Suppressor macrophage treated with lipopolysaccharide for 4 hours (primary cell): ENCODE measurements around the gene UVRAG.
"Not testable (repeated sequence)": the region's sequence is repeated elsewhere in the genome, so short reads cannot be mapped to it uniquely, and the experiment has no call there.

ENCODE experiments used
- DNase-seq: peaks from one replicate; pipeline ENCODE4 v3.0.0-alpha.2; 2020

The UVRAG gene

DNA sequence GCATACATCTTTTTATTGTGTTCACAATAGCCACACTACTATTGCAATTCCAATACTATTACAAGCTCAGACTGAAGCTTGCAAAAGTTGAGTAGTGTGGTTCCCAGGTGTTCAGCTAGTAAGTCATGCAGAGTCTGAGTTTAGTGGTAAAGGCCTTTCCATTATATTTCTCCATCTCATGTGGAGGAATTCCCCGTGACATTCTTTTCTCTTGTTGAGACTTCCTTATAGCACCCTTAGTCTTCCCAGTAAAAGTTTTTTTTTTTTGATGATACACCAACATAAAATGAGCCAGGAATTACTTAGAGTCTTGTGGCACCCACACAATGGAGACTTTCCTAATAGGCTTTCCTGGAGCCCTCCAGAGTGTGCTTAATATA is 110.8 kb downstream of the UVRAG start:
- no peak for DNase-seq

DNA sequence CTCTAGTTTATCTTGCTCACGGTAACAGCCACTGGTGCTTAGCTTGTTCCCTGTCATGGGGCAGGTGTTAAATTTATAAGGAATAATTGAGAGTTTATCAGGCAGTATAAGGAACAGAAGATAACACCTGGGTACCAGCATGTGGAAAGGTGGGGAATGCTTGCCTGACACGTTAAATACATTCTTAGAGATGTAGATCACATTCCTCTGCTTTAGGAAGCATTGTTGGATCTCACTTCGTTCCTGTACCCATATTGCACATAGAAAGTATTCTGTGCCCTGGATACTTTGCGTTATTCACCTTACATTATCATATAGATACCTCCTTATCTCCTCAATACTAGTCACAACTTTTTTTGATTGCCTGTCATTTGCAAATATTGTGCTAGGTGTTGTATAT is 114.7 kb downstream of the UVRAG start:
- no peak for DNase-seq

- no peak for DNase-seq
Observed at GRCh38 chr11:75930534-75930933, 115.5 kb downstream of the UVRAG start.

DNA sequence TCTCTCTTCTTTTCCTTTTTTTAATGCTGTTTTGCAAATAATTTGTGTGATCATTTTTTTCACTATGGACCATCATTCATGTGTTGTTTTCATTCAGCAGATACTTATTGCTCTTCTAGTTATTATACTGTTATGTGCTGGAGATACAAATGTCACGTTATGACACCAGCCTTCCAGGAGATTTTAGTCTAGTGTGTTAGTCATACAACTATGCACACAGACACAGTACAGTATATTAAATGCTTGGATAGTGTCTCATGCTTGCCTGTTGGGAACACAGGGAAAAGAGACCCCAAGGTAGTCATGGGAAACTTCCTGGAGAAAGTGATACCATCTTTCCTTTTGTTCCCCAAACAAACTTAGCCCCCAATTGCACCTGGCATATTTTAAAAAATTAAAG is 116.1 kb downstream of the UVRAG start:
- no peak for DNase-seq

DNA sequence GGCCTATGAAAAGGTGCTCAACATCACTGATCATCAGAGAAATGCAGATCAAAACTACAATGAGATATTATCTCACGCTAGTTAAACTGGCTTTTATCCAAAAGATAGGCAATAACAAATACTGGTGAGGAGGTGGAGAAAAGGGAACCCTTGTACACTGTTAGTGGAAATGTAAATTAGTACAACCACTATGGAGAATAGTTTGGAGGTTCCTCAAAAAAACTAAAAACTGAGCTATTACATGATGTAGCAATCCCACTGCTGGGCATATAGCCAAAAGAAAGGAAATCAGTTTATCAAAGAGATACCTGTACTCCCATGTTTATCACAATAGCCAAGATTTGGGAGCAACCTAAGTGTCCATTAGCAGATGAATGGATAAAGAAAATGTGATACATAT is 118.7 kb downstream of the UVRAG start:
- DNase-seq = not testable (repeated sequence)

- DNase-seq = no peak
Observed at GRCh38 chr11:75934851-75935250, 119.8 kb downstream of the UVRAG start.

DNA sequence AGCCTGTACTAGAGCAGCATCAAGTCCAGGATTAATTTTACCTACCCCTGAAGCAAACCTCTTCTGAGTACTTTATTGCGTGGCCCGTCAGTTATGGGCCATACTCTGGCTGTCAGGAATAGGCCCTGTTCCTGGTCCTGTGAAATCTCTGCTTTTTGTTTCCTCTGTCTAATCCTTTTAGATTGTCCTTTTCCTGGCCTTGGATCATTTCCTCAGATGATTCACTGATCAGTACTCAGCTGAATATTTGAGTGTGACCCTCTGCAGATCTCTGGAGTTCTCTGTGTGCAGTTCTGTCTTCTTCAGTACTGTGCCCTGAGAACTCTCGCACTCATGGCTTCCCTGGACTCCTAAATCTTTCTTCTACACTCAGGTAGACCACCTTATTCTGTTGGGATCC is 123.5 kb downstream of the UVRAG start:
- DNase-seq = no peak

GRCh38 chr11:75939516-75939915 is 124.5 kb downstream of the UVRAG start:
- DNase-seq = no peak

- DNase-seq = peak; percentile 59
Observed at GRCh38 chr11:75939992-75940391, 125.0 kb downstream of the UVRAG start.

- peak; percentile 16 for DNase-seq
Observed at GRCh38 chr11:75940911-75941310, 125.9 kb downstream of the UVRAG start.

- DNase-seq = no peak
Observed at GRCh38 chr11:75944515-75944914, 129.5 kb downstream of the UVRAG start.

DNA sequence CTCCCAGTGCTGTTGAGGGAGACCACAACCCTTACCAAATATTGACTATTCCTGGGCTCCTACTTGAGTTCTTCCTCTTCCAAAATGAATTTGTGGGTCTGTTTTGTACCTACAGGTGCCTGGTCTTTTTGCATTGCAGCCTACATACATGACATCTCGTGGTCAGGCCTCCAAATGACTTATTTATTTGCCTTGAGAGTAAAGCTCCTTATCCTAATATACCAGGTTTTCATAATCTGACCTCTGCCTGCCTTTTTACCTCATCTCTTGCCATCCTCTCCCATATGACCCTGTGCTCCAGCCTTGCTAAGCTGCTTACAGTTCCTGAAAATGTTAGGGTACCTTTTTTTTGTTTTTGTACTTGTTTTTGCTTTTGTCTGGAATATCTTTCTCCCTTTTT is 130.4 kb downstream of the UVRAG start:
- DNase-seq = no peak

- DNase-seq = no peak
Observed at GRCh38 chr11:75945947-75946346, 130.9 kb downstream of the UVRAG start.

DNA sequence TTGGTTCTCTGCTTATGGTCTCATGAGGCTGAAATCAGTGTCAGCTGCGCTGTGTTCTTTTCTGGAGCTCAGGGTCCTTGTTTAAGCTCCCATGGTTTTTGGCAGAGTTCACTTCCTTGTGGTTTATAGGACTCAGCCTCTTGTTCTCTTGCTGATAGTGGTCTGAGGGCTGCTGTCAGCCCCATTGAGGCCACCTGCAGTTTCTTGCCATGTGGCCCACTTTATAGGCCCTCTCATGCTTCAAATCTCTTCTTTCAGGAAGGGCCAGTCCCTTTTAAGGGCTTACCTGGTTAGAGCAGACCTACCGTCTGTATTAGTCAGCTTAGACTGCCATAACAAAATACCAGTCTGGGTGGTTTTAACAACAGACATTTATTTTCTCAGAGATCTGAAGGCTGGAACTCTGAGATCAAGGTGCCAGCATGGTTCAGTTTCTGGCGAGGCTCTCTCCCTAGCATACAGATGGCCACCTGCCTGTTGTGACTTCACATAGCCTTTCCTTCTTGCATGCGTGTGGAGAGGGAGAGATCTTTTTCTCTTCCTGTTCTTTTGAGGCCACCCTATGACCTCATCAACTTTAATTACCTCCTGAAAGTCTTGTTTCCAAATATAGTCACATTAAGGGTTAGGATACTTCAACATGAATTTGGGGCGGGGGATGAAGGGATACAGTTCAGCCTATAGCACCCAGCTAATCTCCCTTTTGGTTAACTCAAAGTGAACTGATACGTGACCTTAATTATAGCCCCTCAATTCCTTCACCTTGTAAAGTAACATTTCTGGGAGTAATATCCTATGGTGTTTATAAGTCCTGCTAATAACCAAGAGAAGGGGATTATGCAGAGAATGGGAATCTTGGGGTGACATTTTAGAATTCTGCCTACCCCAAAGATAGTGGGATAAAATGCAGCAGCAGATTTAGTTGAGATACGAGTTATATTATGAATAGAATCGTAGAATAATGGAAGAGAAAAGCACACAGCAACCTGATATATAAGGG is 131.8 kb downstream of the UVRAG start:
- DNase-seq = peak; percentile 36

GRCh38 chr11:75949023-75949672 is 134.1 kb downstream of the UVRAG start:
- DNase-seq = no peak

GRCh38 chr11:75950141-75950540 is 135.1 kb downstream of the UVRAG start:
- DNase-seq = no peak

DNA sequence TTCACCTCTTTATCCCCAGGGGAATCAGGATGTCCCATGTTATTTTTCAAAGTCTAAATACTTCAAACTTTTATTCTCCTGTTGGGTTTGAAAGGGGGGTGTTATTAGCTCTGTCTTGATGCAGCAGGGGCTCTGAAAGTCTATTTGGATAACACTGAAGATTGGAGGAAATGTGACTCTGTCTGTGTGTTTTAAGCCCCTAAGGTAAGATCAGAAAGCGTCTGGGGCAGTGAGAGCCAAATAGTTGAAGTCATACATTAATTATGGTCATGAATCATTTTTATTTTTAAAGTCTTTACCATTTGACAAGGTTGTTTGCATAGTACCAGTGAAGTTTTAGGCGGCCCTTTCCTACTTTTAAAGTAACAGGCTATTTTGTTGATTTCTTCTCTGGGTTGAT is 139.0 kb downstream of the UVRAG start:
- DNase-seq = no peak

- no peak for DNase-seq
Observed at GRCh38 chr11:75955443-75955842, 140.4 kb downstream of the UVRAG start.

DNA sequence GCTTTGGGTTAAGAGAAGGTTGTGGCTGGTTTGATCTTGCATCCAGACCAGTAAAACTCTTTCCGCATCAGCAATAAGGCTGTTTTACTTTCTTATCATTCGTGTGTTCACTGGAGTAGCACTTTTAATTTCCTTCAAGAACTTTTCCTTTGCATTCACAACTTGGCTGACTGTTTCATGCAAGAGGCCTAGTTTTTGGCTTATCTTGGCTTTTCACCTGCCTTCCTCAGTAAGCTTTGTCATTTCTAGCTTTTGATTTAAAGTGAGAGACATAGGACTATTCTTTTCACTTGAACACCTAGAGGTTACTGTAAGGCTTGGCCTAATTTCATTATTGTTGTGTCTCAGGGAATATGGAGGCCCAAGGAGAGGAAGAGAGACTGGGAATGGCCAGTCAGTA is 144.5 kb downstream of the UVRAG start:
- DNase-seq = no peak

GRCh38 chr11:75964071-75964470 is 149.1 kb downstream of the UVRAG start:
- DNase-seq = no peak

- peak; percentile 74 for DNase-seq
Observed at GRCh38 chr11:75966537-75967287, 151.7 kb downstream of the UVRAG start.

- DNase-seq = no peak
Observed at GRCh38 chr11:75968021-75968625, 153.1 kb downstream of the UVRAG start.
